Urothelium cell line (cell line): ENCODE data around the gene TSPAN7.

ENCODE experiments used
- DNase-seq: peaks from one replicate; pipeline ENCODE4 v3.0.0; 2011; ENCODE audit warnings: low spot score, mixed read lengths
- FAIRE-seq: peaks from 2 replicates; lab custom pipeline; 2011; peaks lifted over from hg19 to GRCh38; lab: Jason Lieb, UNC

Gene TSPAN7

GRCh38 chrX:38594434-38594833, 33.1 kb downstream of the TSPAN7 start:
- no peak for FAIRE-seq
- no peak for DNase-seq

- no peak for FAIRE-seq
- no peak for DNase-seq
Measured at GRCh38 chrX:38595801-38596200, 34.5 kb downstream of the TSPAN7 start.

DNA sequence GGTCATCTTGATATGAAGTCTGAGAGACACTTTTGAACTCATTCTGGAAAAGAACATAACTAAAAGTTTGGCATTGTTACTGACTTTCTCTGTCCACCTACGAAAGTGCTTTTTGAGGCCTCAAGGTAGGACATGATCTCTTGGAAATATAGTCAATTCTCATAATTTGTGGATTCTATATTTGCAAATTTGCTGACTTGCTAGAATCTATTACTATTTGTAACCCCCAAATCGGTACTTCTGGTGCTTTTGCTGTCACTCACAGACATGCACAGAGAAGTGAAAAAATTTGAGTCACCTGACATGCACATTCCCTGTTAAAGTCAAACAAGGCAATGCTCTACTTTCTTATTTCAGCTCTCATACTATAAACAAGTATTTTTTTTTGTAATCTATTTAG, 35.6 kb downstream of the TSPAN7 start:
- no peak for FAIRE-seq
- no peak for DNase-seq

DNA sequence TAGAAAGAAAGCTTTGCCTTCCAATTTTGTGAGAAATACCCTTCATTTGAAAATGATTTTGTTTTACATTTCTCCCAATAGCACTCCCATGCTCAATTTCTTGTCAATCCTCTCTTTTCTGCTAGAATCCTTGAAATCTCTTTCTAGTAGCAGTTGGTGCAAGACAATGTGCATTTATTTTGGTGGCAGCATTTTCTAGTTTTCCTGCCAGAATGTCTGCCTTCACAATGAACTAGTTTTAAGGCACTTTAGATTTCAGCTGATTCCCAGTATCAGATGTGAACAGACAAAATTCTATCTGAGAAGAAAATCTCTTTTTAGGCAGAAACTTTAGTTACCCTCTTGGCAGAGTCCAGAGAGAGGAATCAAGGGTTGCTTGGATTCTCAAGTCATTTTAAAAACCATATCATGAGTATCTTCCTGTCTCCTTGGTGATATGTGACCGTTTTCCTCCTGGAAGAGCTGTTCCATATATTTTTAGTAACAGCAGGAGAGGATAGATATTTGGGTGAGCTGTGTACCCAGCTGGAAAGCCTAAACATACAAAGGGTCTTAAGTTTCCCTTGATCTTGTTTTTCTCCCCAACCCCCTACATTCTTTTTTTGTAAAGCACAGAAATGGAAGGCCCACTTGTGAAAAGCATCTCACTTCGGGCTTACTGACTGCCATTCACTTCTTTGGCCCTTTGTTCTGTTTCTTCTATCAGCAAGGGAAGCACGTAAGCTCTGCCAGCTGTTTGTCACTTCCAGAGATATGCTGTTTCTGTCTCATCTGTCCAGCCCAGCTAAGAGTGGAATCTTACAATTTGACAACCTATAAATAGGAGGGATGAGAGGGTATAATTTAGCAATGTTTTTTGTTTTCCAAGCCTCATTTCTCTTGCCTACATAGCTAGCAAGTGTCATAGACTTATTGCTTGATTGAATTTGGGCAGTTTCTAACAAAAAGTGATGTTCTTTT, 38.7 kb downstream of the TSPAN7 start:
- FAIRE-seq (no peak), DNase-seq (no peak)

- FAIRE-seq (no peak), DNase-seq (no peak)
Measured at GRCh38 chrX:38601866-38602265, 40.5 kb downstream of the TSPAN7 start.

GRCh38 chrX:38606821-38607220, 45.5 kb downstream of the TSPAN7 start:
- FAIRE-seq: no peak
- no peak for DNase-seq

GRCh38 chrX:38607976-38608375, 46.6 kb downstream of the TSPAN7 start:
- FAIRE-seq: no peak
- DNase-seq: no peak

DNA sequence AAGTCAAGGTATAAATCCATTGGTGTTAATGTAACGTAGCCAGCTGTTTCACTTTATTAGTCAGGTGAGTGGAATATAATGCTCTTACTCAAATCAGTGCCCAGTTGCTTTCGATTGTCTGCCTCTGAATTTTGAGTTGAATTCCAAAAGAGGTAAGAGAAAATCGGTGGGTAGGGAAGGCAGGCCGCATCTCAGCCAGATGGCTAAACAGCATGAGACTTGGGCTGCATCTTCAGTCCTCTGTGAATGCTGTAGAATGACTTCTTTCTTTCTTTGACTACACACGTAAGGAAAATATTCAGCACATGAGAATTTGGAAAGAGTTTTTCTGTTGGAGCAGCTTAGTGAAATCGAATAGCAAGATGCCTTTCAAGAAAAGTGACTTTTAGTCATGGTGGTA, 49.5 kb downstream of the TSPAN7 start:
- FAIRE-seq: no peak
- no peak for DNase-seq

DNA sequence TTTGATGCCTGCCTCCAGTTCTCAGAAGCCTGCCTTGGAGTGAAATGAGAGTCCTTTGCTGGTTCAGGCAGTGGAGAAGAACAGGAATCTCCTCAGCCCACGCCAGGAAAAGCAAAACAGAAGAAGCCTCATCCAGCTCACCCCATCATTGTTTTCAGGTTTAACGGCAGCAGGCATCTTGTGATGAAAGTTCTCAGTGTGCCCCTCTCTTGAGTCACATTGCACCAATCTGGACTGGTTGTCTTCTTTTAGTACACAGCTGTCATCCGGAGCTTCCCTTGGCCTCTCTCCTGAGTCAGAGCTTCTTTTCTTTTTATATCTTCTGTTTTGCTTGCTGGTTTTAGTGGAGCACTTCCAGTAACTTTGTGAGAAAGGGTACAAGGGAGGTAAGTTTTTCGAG, 50.9 kb downstream of the TSPAN7 start:
- DNase-seq: no peak
- FAIRE-seq: no peak

- DNase-seq: no peak
- no peak for FAIRE-seq
Measured at GRCh38 chrX:38614485-38614884, 53.1 kb downstream of the TSPAN7 start.

DNA sequence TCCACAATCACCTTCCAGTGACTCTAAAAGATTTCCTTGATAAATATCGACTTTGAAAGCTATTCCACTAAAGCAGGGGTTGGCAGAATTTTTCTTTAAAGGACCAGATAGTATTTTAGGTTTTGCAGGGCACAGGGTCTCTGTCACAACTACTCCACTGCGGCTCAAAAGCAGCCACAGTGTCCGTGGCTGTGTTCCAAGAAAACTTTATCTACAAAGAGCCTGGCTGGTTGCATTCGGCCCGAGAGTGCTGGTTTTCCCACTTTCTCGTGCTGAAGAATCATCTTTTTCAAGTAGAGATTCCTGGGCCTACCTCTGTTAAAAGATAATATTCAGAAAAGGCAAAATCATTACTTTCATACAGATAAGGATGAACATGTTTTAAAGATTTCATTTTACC, 55.6 kb downstream of the TSPAN7 start:
- no peak for FAIRE-seq

GRCh38 chrX:38618180-38618579, 56.8 kb downstream of the TSPAN7 start:
- FAIRE-seq: no peak
- no peak for DNase-seq

More for the DNA sequence above, 55.6 kb downstream of the TSPAN7 start:
- DNase-seq: no peak

DNA sequence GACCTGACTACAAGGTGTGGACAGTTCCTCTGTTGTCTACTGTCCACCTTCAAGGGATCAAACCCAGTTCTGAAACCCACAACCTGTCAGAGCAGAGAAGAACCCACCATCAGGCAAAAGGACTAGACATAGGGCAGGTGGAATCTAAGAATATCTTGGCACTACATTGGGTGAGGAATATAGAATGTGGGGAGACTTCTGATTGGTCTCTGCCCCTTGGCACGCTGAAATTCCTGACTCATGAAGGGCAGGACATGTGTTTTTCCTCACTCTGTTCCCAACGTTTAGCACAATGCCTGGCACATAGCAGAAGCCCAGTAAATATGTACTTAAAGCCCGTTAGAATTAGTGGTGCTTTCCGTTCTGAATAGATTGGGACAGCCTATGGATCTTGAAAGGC, 59.3 kb downstream of the TSPAN7 start:
- FAIRE-seq: no peak
- DNase-seq: no peak

DNA sequence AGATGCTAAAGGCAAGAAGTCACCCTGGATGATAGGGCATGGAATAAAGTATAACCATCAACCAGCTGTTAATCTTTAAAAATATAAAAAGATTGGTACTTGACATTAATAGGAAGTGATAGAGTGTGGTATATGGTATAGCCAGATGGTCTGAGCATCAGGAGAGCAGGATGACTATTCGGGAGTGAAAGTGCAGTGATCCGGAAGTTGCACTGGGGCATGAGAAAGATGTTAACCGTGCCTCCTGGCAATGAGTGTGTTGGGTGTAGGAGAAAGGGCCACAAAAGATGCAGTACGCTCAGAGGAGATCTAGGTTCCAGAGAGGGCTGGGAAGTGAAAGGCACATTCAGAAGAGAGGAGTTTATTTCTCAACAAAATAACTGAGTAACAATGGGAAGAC, 65.0 kb downstream of the TSPAN7 start:
- FAIRE-seq (no peak), DNase-seq (no peak)

GRCh38 chrX:38627683-38628082, 66.3 kb downstream of the TSPAN7 start:
- no peak for FAIRE-seq
- DNase-seq: peak; percentile 9

DNA sequence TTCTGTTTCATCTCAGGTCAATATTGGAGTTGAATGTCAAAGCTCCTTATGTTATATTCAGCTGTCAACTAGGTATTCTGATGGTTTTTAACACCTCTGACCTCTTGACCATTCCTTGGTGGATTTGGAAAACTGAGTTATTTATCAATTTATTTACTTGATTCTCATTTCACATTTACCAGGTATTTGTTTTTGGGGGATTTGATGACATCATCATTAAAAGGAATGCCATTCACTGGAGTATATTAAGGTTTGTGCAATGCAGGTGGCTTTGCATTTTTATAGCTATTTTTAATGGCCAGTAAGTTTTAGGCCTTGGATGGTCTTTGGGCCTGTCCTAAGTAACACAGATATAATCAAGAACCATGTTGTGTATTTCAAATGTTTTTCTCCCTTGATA, 67.2 kb downstream of the TSPAN7 start:
- DNase-seq (no peak), FAIRE-seq (no peak)

DNA sequence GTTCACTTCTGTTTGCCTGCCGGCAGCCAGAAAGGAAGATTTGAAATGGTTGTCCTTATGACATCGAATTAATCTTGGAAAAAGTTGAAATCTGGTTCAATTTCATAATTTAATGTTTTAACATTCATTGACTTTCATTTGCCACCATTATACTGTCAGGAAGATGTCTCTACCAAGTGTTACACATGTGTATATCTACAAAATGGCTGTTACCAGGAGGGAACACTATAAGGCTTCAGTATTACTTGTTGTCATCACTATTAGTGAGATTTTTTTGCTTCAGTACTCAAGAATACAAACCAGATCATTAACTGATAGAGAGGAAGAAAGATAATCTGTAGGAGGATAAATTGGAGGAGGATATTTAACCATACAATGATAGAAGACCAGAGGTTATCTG, 71.2 kb downstream of the TSPAN7 start:
- DNase-seq (no peak), FAIRE-seq (no peak)

DNA sequence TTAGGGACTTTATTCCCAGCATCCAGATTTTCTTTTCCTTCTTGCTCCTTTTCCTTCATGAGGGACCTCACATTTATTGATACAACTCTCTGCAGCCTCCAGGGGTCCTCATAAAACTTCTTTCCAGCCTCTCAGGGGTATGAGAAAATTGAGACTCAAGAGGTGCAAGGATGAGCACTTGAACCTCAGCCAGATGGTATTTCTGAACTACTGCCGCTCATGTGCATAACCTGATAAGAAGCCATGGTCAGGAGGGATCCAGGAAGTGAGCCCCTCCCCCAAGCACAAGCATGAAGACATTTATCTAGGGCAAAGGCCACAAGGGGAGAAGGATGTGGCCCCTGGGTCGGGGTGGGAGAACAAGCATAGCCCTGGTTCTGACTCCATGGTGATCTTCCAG, 73.3 kb downstream of the TSPAN7 start:
- DNase-seq (no peak), FAIRE-seq (no peak)

DNA sequence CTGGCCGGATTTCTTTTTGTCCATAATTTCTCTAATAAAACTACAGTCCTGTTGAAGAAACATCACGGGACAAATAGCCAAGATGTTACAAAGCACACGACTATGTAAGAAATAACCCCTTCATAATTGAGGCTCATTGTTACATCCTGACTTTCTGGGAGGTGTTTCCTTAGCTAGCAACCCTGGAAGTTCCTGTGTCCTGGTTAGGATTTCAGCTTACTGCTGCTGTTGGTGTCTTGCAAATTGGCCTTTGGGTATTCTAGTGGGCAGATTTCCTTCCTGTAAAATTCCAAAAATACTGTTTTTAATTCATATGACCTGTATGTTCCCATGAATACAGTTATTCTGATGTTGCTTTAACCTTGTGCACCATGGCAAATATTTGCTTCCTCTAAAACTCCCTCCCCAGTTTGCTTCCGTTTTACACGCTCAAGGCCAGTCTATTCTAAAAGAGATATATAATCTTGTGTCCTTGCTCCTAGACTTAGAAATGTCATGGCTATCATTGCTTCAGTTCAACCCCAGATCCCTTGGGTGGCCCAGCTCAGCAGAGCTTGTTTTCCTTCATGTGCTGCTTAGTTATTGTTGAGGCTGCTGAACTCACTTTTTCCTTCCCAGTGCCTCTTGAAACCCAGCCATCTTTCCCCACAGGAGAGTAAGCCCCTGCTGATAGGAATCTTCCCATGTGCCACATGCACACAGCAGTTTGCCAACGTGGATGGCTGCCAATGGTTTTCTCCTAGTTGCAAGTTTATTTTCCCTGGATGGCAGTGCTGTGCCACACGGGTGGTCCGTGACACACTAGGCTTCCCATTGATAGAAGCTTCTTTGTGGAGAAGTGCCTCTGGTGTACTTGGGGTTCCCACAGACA, 75.8 kb downstream of the TSPAN7 start:
- DNase-seq: no peak
- no peak for FAIRE-seq

- no peak for FAIRE-seq
Measured at GRCh38 chrX:38638952-38639529, 77.7 kb downstream of the TSPAN7 start.

DNA sequence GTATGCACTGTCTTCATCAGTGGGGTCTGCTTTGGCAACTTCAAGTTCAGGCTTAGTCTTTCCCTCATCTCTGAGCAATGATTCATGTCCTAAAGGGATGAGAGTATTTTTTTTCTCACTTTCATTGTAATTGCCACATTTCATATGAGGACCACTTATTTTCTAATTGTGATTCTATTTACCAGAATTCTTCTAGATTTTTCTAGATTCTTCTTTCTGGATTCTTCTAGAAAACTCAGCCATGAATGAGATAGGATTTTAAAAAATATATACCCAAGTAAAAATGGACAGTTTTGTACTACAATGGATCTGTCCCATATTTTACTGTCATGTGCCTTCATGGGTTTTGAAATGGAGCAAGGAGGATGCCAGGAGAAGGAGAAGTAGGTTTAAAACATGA, 78.4 kb downstream of the TSPAN7 start:
- no peak for DNase-seq
- no peak for FAIRE-seq

More at GRCh38 chrX:38638952-38639529, 77.7 kb downstream of the TSPAN7 start:
- no peak for DNase-seq
